GM12874 (cell line): ENCODE data around the gene AP2B1.

ENCODE experiments used
- CTCF ChIP-seq: IDR thresholded peaks from 2 replicates; pipeline ENCODE4 v1.5.1; 2011; ENCODE audit warnings: low read depth, mild to moderate bottlenecking, control low read depth, low read length, moderate library complexity; ENCODE audit not compliant: insufficient read depth

AP2B1 gene

GRCh38 chr17:35773679-35774425 lies 186.7 kb downstream of the AP2B1 start:
- TF ChIP-seq CTCF, result no peak

GRCh38 chr17:35774499-35774898 lies 187.4 kb downstream of the AP2B1 start:
- no peak for TF ChIP-seq CTCF

DNA sequence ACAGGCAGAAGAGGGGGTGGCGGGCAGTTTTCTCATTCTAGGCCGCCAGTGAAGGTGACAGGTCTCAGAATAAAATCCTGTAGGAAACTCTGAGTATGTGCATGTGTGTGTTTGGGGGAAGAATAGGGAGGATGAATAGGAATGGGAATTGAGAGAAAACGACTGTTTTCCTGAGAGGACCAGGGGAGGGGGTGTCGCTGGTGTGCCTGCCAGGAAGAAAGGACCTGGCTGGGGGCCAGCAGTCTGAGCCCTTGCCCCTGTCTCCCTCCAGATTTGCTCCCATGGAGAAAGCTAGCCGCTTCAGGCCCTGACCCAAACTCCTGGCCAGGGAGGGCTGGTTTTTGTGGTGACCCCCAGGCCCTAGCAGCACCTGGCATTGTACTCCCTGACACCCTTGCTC lies 187.9 kb downstream of the AP2B1 start:
- TF ChIP-seq CTCF, result no peak

DNA sequence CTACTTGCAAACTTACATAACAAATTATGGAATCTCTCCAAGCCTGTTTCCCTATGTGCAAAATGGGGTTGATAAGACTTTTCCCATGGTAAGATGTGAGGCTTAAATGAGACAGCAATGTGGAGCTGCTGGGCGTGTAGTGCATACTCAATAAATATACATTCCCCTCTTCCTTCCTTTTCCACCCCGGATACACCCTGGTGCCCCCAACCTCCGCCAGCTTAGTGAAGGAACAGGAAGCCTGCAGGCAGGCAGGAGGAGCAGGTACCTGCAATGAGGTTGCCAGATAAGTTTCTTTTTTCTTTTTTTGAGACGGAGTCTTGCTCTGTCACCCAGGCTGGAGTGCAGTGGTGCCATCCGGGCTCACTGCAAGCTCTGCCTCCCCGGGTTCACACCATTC lies 188.5 kb downstream of the AP2B1 start:
- no peak for TF ChIP-seq CTCF
